Measurements from ENCODE around the gene CDH23.

DNA sequence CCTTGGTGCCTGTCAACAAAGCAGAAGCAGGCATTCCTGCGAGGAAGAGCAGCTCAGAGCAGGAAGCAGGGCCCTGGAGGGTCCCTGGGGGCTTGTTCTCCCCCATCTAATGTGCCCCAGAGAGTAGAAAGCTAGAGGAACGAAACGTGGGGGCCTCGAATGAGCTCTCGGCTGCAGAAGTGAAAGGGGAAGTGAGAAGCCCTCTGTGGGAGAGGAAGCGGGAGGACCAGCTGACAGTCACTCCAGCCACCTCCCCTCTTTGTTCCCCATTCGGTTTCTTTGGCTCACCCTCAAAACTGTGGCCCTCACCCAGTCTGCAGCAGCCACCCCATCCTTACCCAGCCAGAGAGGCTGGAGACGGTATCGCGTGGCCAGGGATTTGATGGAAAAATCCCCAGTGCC, 297.8 kb downstream of the CDH23 start:
- TF ChIP-seq POLR2A (IDR thresholded peaks at IDR 0.05; ENCODE audit: low read depth) (no peak), EP300 (IDR thresholded peaks at IDR 0.05) (no peak)
- TF ChIP-seq, protein P1, sequence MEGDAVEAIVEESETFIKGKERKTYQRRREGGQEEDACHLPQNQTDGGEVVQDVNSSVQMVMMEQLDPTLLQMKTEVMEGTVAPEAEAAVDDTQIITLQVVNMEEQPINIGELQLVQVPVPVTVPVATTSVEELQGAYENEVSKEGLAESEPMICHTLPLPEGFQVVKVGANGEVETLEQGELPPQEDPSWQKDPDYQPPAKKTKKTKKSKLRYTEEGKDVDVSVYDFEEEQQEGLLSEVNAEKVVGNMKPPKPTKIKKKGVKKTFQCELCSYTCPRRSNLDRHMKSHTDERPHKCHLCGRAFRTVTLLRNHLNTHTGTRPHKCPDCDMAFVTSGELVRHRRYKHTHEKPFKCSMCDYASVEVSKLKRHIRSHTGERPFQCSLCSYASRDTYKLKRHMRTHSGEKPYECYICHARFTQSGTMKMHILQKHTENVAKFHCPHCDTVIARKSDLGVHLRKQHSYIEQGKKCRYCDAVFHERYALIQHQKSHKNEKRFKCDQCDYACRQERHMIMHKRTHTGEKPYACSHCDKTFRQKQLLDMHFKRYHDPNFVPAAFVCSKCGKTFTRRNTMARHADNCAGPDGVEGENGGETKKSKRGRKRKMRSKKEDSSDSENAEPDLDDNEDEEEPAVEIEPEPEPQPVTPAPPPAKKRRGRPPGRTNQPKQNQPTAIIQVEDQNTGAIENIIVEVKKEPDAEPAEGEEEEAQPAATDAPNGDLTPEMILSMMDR (IDR thresholded peaks at IDR 0.05): no peak
